Ishikawa (cell line): ENCODE data around the gene MRPS11.

Experiments
- EP300 ChIP-seq: IDR thresholded peaks from 2 replicates; pipeline ENCODE4 v1.6.1; 2012; ENCODE audit warnings: borderline replicate concordance
- RAD21 ChIP-seq: IDR thresholded peaks from 2 replicates; pipeline ENCODE4 v1.6.1; 2012; ENCODE audit warnings: low read depth
- TAF1 ChIP-seq: IDR thresholded peaks from 2 replicates; pipeline ENCODE4 v1.6.1; 2012; ENCODE audit warnings: low read depth, mild to moderate bottlenecking
- TF ChIP-seq, protein P1 (sequence below): IDR thresholded peaks from 2 replicates; pipeline ENCODE4 v1.6.1; 2012

GRCh38 chr15:88454236-88454635 lies 13.3 kb upstream of the MRPS11 start:
- TF ChIP-seq RAD21: no peak
- no peak for TF ChIP-seq EP300
- no peak for TF ChIP-seq TAF1
- TF ChIP-seq, protein P1, sequence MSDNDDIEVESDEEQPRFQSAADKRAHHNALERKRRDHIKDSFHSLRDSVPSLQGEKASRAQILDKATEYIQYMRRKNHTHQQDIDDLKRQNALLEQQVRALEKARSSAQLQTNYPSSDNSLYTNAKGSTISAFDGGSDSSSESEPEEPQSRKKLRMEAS: no peak
